HepG2 (cell line): ENCODE results near the gene RIPOR3. TPM values are rescaled to one million over a fixed set of nuclear protein-coding genes. Genes with fewer than 3 reads are reported as not detected.

ENCODE experiments used
- FOXJ3 ChIP-seq: sonication (generic); formaldehyde crosslinking; IDR thresholded peaks from 2 replicates; pipeline ENCODE4 v1.4.0; 2020; ENCODE audit warnings: missing genetic modification reagents, mild to moderate bottlenecking, borderline replicate concordance
- HNRNPUL1 ChIP-seq: fragments of 200-400 bp; formaldehyde crosslinking; IDR thresholded peaks from 2 replicates; pipeline ENCODE4 v1.6.1; 2017; ENCODE audit warnings: low read depth, mild to moderate bottlenecking, low read length, moderate library complexity
- MIER3 ChIP-seq: IDR thresholded peaks from 2 replicates; pipeline ENCODE4 v1.6.1; 2016; ENCODE audit warnings: missing compliant biosample characterization, borderline replicate concordance
- NKX3-1 ChIP-seq: sonication (generic); formaldehyde crosslinking; IDR thresholded peaks from 2 replicates; pipeline ENCODE4 v1.5.0; 2020; ENCODE audit warnings: missing genetic modification reagents
- NPAS2 ChIP-seq: sonication (generic); formaldehyde crosslinking; IDR thresholded peaks from 2 replicates; pipeline ENCODE4 v1.8.0; 2022; ENCODE audit warnings: mild to moderate bottlenecking, missing genetic modification reagents, borderline replicate concordance
- PHB2 ChIP-seq: fragments of 450-650 bp; IDR thresholded peaks from 2 replicates; pipeline ENCODE4 v1.6.1; 2018; ENCODE audit not compliant: partially characterized antibody
- RORA ChIP-seq: sonication (generic); formaldehyde crosslinking; IDR thresholded peaks from 2 replicates; pipeline ENCODE4 v1.5.0; 2020; ENCODE audit warnings: mild to moderate bottlenecking, missing genetic modification reagents, moderate library complexity
- ZNF274 ChIP-seq: sonication (generic); formaldehyde crosslinking; IDR thresholded peaks from 2 replicates; pipeline ENCODE4 v1.5.1; 2020; ENCODE audit warnings: mild to moderate bottlenecking, missing genetic modification reagents
- ZNF326 ChIP-seq: sonication (generic); formaldehyde crosslinking; IDR thresholded peaks from 2 replicates; pipeline ENCODE4 v1.4.0; 2020; ENCODE audit warnings: missing genetic modification reagents, borderline replicate concordance
- ZNF331 ChIP-seq: sonication (generic); formaldehyde crosslinking; IDR thresholded peaks from 2 replicates; pipeline ENCODE4 v1.4.0; 2020; ENCODE audit warnings: missing genetic modification reagents
- ZNF350 ChIP-seq: sonication (generic); formaldehyde crosslinking; IDR thresholded peaks from 2 replicates; pipeline ENCODE4 v1.4.0; 2020; ENCODE audit warnings: mild to moderate bottlenecking, low read depth, missing genetic modification reagents, borderline replicate concordance
- ZNF616 ChIP-seq: sonication (generic); formaldehyde crosslinking; IDR thresholded peaks from 2 replicates; pipeline ENCODE4 v1.5.0; 2020; ENCODE audit warnings: low read depth, mild to moderate bottlenecking, missing genetic modification reagents
- ZNF652 ChIP-seq: IDR thresholded peaks from 2 replicates; pipeline ENCODE4 v1.6.1; 2016; ENCODE audit warnings: low read depth, borderline replicate concordance
- polyA plus RNA-seq, 8 experiments: library from polyadenylated mRNA; depleted of rRNA in 3 of 8; stranded (reverse) in 7 of 8; unstranded in 1 of 8; fragments of >200 nt; fragmentation: Illumina TruSeq in 4 of 8; extraction: Trizol in 4 of 8; gene quantifications; 2 replicates each; pipeline versions ENCODE4 v1.2.1 to v1.2.3, GENCODE V29; 2011 to 2016; ENCODE audit warnings: low read depth in 4 of 8, missing spikeins in 1 of 8, mixed read lengths in 1 of 8; ENCODE audit not compliant: insufficient read depth in 1 of 8
- total RNA-seq, 5 experiments: library from RNA; depleted of rRNA; stranded (reverse); fragments of >200 nt; fragmentation: Illumina TruSeq; extraction: Trizol; gene quantifications; 2 replicates each; pipeline ENCODE4 v1.2.3, GENCODE V29; 2016; ENCODE audit warnings: low read depth in 1 of 5
- TF ChIP-seq, protein P1 (sequence below): sonication (generic); formaldehyde crosslinking; IDR thresholded peaks from 2 replicates; pipeline ENCODE4 v1.9.0; 2021; ENCODE audit warnings: mild to moderate bottlenecking, missing genetic modification reagents
- TF ChIP-seq, protein P2 (sequence below): IDR thresholded peaks from 2 replicates; pipeline ENCODE4 v1.6.1; 2016
- TF ChIP-seq, protein P3 (sequence below): sonication (generic); formaldehyde crosslinking; IDR thresholded peaks from 2 replicates; pipeline ENCODE4 v1.5.1; 2020; ENCODE audit warnings: missing genetic modification reagents, mild to moderate bottlenecking, borderline replicate concordance
- TF ChIP-seq, protein P4 (sequence below): sonication (generic); formaldehyde crosslinking; IDR thresholded peaks from 2 replicates; pipeline ENCODE4 v1.5.0; 2020; ENCODE audit warnings: mild to moderate bottlenecking, missing genetic modification reagents

The RIPOR3 gene
- total and polyA plus RNA-seq, 2 of the 13 experiments (the other 11 are each of a cell fraction or from before 2014, with no cell fraction given) = 0.18 TPM; not detected in 1

DNA sequence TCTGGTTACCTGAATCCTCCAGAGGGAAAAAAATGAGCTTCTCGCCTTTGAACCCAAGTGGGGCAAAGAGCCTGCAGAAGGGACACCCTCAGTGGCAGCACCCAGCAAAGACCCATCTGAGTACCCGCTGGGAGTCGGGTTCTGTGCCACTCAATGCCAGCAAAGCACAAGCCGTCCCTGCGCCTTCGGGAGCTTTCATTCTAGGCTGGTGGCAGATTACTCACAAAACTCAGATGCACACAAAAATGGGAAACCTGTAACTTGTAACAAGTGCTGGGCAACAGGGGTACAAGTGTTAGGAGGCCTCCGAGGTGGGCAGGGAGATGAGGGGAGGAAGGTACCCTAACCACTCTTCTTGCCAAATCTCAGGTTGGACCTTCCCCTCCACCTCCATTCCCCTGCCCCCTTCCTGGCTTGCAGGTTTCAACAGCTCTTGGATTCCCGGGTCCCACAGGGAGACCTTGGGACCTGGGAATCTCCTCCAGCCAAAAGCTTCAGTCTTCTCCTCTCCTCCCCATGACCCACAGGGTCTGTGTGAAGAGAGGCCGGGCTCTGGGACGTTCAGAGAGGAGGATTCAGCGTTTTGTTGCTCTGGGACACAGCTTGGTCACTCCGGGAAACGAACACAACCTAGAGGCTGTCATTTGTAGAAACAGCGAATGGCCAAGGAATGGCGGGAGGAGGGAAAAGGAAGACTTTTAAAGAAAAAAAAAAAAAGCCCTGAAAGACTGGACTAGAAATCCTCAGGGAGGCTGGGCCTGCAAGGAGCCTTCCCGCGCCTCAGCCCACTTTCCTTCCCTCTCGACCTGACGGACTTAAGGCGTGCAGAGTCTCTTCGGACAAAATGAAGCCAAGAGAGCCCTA, 38.8 kb upstream of the RIPOR3 start (continued):
- no peak for TF ChIP-seq MIER3 (CRISPR knock-in tag)
- no peak for TF ChIP-seq ZNF652 (CRISPR knock-in tag)
- TF ChIP-seq, protein P1, sequence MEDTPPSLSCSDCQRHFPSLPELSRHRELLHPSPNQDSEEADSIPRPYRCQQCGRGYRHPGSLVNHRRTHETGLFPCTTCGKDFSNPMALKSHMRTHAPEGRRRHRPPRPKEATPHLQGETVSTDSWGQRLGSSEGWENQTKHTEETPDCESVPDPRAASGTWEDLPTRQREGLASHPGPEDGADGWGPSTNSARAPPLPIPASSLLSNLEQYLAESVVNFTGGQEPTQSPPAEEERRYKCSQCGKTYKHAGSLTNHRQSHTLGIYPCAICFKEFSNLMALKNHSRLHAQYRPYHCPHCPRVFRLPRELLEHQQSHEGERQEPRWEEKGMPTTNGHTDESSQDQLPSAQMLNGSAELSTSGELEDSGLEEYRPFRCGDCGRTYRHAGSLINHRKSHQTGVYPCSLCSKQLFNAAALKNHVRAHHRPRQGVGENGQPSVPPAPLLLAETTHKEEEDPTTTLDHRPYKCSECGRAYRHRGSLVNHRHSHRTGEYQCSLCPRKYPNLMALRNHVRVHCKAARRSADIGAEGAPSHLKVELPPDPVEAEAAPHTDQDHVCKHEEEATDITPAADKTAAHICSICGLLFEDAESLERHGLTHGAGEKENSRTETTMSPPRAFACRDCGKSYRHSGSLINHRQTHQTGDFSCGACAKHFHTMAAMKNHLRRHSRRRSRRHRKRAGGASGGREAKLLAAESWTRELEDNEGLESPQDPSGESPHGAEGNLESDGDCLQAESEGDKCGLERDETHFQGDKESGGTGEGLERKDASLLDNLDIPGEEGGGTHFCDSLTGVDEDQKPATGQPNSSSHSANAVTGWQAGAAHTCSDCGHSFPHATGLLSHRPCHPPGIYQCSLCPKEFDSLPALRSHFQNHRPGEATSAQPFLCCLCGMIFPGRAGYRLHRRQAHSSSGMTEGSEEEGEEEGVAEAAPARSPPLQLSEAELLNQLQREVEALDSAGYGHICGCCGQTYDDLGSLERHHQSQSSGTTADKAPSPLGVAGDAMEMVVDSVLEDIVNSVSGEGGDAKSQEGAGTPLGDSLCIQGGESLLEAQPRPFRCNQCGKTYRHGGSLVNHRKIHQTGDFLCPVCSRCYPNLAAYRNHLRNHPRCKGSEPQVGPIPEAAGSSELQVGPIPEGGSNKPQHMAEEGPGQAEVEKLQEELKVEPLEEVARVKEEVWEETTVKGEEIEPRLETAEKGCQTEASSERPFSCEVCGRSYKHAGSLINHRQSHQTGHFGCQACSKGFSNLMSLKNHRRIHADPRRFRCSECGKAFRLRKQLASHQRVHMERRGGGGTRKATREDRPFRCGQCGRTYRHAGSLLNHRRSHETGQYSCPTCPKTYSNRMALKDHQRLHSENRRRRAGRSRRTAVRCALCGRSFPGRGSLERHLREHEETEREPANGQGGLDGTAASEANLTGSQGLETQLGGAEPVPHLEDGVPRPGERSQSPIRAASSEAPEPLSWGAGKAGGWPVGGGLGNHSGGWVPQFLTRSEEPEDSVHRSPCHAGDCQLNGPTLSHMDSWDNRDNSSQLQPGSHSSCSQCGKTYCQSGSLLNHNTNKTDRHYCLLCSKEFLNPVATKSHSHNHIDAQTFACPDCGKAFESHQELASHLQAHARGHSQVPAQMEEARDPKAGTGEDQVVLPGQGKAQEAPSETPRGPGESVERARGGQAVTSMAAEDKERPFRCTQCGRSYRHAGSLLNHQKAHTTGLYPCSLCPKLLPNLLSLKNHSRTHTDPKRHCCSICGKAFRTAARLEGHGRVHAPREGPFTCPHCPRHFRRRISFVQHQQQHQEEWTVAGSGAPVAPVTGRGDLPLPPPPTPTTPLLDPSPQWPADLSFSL = no peak
- no peak for TF ChIP-seq HNRNPUL1
- TF ChIP-seq ZNF616 (CRISPR knock-in tag) = no peak
- TF ChIP-seq PHB2 = no peak
- no peak for TF ChIP-seq NPAS2 (CRISPR knock-in tag)
- TF ChIP-seq NKX3-1 (CRISPR knock-in tag) = no peak
- TF ChIP-seq ZNF331 (CRISPR knock-in tag) = no peak
- TF ChIP-seq, protein P2, sequence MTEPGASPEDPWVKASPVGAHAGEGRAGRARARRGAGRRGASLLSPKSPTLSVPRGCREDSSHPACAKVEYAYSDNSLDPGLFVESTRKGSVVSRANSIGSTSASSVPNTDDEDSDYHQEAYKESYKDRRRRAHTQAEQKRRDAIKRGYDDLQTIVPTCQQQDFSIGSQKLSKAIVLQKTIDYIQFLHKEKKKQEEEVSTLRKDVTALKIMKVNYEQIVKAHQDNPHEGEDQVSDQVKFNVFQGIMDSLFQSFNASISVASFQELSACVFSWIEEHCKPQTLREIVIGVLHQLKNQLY = no peak
- TF ChIP-seq ZNF350 (CRISPR knock-in tag) = peak; percentile 10; the same call in 1 of the 2 replicates
- TF ChIP-seq, protein P3, sequence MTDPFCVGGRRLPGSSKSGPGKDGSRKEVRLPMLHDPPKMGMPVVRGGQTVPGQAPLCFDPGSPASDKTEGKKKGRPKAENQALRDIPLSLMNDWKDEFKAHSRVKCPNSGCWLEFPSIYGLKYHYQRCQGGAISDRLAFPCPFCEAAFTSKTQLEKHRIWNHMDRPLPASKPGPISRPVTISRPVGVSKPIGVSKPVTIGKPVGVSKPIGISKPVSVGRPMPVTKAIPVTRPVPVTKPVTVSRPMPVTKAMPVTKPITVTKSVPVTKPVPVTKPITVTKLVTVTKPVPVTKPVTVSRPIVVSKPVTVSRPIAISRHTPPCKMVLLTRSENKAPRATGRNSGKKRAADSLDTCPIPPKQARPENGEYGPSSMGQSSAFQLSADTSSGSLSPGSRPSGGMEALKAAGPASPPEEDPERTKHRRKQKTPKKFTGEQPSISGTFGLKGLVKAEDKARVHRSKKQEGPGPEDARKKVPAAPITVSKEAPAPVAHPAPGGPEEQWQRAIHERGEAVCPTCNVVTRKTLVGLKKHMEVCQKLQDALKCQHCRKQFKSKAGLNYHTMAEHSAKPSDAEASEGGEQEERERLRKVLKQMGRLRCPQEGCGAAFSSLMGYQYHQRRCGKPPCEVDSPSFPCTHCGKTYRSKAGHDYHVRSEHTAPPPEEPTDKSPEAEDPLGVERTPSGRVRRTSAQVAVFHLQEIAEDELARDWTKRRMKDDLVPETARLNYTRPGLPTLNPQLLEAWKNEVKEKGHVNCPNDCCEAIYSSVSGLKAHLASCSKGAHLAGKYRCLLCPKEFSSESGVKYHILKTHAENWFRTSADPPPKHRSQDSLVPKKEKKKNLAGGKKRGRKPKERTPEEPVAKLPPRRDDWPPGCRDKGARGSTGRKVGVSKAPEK = peak; percentile 91; the same call in 1 of the 2 replicates
- no peak for TF ChIP-seq ZNF326 (CRISPR knock-in tag)
- TF ChIP-seq RORA = no peak
- TF ChIP-seq, protein P4, sequence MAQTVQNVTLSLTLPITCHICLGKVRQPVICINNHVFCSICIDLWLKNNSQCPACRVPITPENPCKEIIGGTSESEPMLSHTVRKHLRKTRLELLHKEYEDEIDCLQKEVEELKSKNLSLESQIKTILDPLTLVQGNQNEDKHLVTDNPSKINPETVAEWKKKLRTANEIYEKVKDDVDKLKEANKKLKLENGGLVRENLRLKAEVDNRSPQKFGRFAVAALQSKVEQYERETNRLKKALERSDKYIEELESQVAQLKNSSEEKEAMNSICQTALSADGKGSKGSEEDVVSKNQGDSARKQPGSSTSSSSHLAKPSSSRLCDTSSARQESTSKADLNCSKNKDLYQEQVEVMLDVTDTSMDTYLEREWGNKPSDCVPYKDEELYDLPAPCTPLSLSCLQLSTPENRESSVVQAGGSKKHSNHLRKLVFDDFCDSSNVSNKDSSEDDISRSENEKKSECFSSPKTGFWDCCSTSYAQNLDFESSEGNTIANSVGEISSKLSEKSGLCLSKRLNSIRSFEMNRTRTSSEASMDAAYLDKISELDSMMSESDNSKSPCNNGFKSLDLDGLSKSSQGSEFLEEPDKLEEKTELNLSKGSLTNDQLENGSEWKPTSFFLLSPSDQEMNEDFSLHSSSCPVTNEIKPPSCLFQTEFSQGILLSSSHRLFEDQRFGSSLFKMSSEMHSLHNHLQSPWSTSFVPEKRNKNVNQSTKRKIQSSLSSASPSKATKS (CRISPR knock-in tag) = no peak
- no peak for TF ChIP-seq FOXJ3 (CRISPR knock-in tag)
- TF ChIP-seq ZNF274 (CRISPR knock-in tag) = peak; percentile 22; the same call in 1 of the 2 replicates
